Activated naive CD4-positive, alpha-beta T cell treated with anti-CD3 and anti-CD28 coated beads, Interleukin-2, amount 10 ng/mL, durations not matched to agents 7 days and 5 days (primary cell): ENCODE data around the gene TNIP3.

Experiments used
- CTCF ChIA-PET: fragments of 350-600 bp; sonication (Branson Sonifier 250); formaldehyde crosslinking; loops from one replicate; lab custom pipeline; 2021; ENCODE audit warnings: antibody characterized with exemption; lab: Charles Lee
- DNase-seq: peaks from one replicate; pipeline ENCODE4 v3.0.0-alpha.2; 2020
- H3K27ac Mint-ChIP-seq: one replicate; pipeline ENCODE4 v1.8.0; 2021; ENCODE audit warnings: mild to moderate bottlenecking, moderate library complexity, mixed read lengths
- H3K27me3 Mint-ChIP-seq: one replicate; pipeline ENCODE4 v1.8.0; 2021; ENCODE audit warnings: mild to moderate bottlenecking, mixed read lengths
- H3K36me3 Mint-ChIP-seq: one replicate; pipeline ENCODE4 v1.8.0; 2021; ENCODE audit warnings: mixed read lengths
- H3K4me1 Mint-ChIP-seq: one replicate; pipeline ENCODE4 v1.8.0; 2021; ENCODE audit warnings: mixed read lengths
- H3K4me3 Mint-ChIP-seq: one replicate; pipeline ENCODE4 v1.8.0; 2021; ENCODE audit warnings: mild to moderate bottlenecking, moderate library complexity, mixed read lengths
- H3K9me3 Mint-ChIP-seq: one replicate; pipeline ENCODE4 v1.8.0; 2021; ENCODE audit warnings: mixed read lengths

The TNIP3 gene

GRCh38 chr4:121166976-121167375 lies 2.9 kb upstream of the TNIP3 start:
- no peaks in the 10 kb centered on the region for H3K9me3 Mint-ChIP-seq
- H3K4me3 Mint-ChIP-seq = no peak overlapping the region
- CTCF ChIA-PET = interaction anchor here (1.1 to 1.3 kb wide), 2 partner anchors 9 to 25 kb away, joined by 3 read pairs; no protein-coding TSS in a partner anchor
- H3K27me3 Mint-ChIP-seq = no peaks in the 10 kb centered on the region
- H3K4me1 Mint-ChIP-seq = peaks cover 24% of the 10 kb centered on the region
- peaks cover 2% of the 10 kb centered on the region for H3K36me3 Mint-ChIP-seq
- H3K27ac Mint-ChIP-seq = no peak overlapping the region
- no peak for DNase-seq

DNA sequence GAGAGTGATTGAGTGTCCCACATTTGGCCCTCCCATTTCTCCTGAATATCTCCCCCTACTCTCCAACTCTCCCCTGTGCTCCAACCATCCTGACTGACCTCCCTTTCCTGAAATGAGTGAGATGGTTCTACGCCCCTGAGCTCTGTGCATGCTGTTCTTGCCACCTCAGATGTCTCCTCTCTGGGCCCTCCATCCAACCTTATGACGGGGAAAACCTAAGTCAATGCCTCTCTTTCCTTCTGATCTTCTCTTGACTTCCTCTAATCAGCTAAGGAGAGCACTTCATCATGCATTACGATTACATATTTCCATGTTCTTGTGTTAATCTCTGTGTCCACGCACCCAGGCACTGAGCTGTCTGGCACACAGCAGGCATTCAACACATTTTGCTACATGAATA lies 1.1 kb upstream of the TNIP3 start:
- no peaks in the 10 kb centered on the region for H3K9me3 Mint-ChIP-seq
- CTCF ChIA-PET = interaction anchor here (1.2 kb wide), 1 partner anchor 27 kb away, joined by 4 read pairs; no protein-coding TSS in a partner anchor
- peaks cover 20% of the 10 kb centered on the region for H3K4me1 Mint-ChIP-seq
- peaks cover 2% of the 10 kb centered on the region for H3K36me3 Mint-ChIP-seq
- H3K27ac Mint-ChIP-seq = no peak overlapping the region
- no peaks in the 10 kb centered on the region for H3K27me3 Mint-ChIP-seq
- no peak overlapping the region for H3K4me3 Mint-ChIP-seq
- DNase-seq = no peak

DNA sequence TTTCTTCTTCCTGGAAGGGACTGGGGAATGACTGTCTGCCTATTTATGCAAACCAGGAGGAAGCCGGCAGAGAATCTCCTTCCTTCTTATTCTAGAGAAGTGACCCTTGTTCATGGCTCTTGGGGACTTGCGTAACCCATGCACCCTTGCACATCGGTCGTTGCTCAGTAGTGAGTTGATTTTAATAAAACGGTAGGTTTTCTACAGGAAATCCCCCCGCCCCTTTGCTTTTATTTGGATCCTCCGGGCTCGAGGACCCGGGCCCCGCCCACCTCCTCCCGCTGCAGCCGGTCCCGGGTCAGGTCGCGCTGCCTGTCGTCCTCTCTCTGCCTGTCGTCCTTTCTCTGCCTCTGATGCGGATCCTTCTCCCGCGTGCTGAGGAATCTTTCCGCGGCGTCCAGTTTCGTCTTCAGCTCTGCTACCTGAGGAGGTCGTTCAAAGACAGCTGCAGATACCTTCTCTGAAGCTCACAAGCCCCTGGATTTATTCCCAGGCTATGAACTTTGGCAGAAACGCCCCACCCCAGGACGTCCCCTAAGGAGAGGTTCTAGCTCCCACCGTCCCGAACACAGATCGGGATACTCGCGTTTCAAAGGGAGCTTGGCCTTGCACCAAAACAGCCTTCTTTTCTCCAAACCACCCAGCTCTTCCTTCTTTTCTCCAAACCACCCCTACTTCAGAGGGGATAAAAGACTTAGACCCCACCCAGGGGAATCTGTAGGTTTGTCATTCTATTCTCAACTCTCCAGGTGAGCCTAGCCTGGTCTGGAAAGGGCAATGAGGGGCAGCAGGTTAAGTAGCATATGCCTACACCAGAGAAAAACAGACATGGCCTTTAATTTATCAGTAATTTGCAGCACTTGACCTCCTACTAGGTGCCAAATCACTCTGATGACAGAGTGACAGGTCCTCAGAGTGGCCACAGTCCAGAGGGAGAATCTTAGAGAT lies 7.0 kb downstream of the TNIP3 start:
- peaks cover 3% of the 10 kb centered on the region for H3K36me3 Mint-ChIP-seq
- CTCF ChIA-PET = interaction anchor here (0.9 to 1.2 kb wide), 2 partner anchors 20 to 33 kb away, joined by 3 read pairs; no protein-coding TSS in a partner anchor
- peaks cover 46% of the 10 kb centered on the region for H3K4me1 Mint-ChIP-seq
- DNase-seq = peak; percentile 46
- peaks cover 14% of the 10 kb centered on the region for H3K27me3 Mint-ChIP-seq
- peak overlapping the region; percentile 51 for H3K27ac Mint-ChIP-seq
- peak overlapping the region; percentile 86 for H3K4me3 Mint-ChIP-seq
- H3K9me3 Mint-ChIP-seq = no peaks in the 10 kb centered on the region

DNA sequence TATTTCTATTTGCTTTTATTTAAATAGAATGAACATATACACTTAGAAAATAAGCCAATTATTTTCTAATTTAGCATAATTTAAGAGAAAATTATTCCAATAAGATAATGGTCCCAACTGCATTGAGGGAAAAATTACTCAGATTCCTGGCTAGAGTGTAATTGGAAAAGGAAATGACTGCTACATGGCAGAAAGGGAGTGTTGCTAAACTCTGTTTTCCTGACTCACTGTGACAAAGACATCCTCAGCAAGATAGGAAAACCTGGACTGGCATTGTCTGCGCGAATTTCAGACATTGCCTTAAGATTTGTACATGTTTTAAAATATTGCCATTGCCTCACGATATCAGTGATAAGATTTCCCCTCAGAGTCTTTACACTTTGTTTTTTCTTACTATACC lies 8.2 kb downstream of the TNIP3 start:
- peak overlapping the region; percentile 52 for H3K27ac Mint-ChIP-seq
- H3K4me3 Mint-ChIP-seq = peak overlapping the region; percentile 40
- peaks cover 14% of the 10 kb centered on the region for H3K27me3 Mint-ChIP-seq
- peaks cover 6% of the 10 kb centered on the region for H3K36me3 Mint-ChIP-seq
- DNase-seq = no peak
- peaks cover 58% of the 10 kb centered on the region for H3K4me1 Mint-ChIP-seq
- H3K9me3 Mint-ChIP-seq = no peaks in the 10 kb centered on the region
- CTCF ChIA-PET = interaction anchor here (1.2 kb wide), 1 partner anchor 19 kb away, joined by 3 read pairs; no protein-coding TSS in a partner anchor

GRCh38 chr4:121154103-121154515 lies 10.0 kb downstream of the TNIP3 start:
- H3K4me1 Mint-ChIP-seq = peaks cover 63% of the 10 kb centered on the region
- peak; percentile 30 for DNase-seq
- H3K4me3 Mint-ChIP-seq = peak overlapping the region; percentile 40
- H3K27ac Mint-ChIP-seq = peak overlapping the region; percentile 74
- H3K9me3 Mint-ChIP-seq = no peaks in the 10 kb centered on the region
- H3K27me3 Mint-ChIP-seq = peaks cover 14% of the 10 kb centered on the region
- peaks cover 6% of the 10 kb centered on the region for H3K36me3 Mint-ChIP-seq
- CTCF ChIA-PET = interaction anchor here (1.0 to 1.3 kb wide), 2 partner anchors 36 to 38 kb away, joined by 3 read pairs; no protein-coding TSS in a partner anchor

- H3K9me3 Mint-ChIP-seq = no peaks in the 10 kb centered on the region
- H3K27ac Mint-ChIP-seq = no peak overlapping the region
- DNase-seq = no peak
- peaks cover 56% of the 10 kb centered on the region for H3K4me1 Mint-ChIP-seq
- CTCF ChIA-PET = interaction anchor here (1.1 to 2.5 kb wide), 2 partner anchors 37 to 40 kb away, joined by 3 to 12 read pairs; no protein-coding TSS in a partner anchor
- no peak overlapping the region for H3K4me3 Mint-ChIP-seq
- H3K27me3 Mint-ChIP-seq = peaks cover 2% of the 10 kb centered on the region
- H3K36me3 Mint-ChIP-seq = peaks cover 4% of the 10 kb centered on the region
These were observed 12.2 kb downstream of the TNIP3 start for GRCh38 chr4:121151942-121152341.

GRCh38 chr4:121150486-121150885 lies 13.6 kb downstream of the TNIP3 start:
- CTCF ChIA-PET = interaction anchor here (0.8 to 2.5 kb wide), 2 partner anchors 32 to 42 kb away, joined by 4 to 12 read pairs; no protein-coding TSS in a partner anchor
- H3K36me3 Mint-ChIP-seq = peaks cover 4% of the 10 kb centered on the region

GRCh38 chr4:121150003-121150402 lies 14.1 kb downstream of the TNIP3 start:
- no peaks in the 10 kb centered on the region for H3K27me3 Mint-ChIP-seq
- DNase-seq = no peak
- H3K27ac Mint-ChIP-seq = no peak overlapping the region
- CTCF ChIA-PET = interaction anchor here (0.8 kb wide), 1 partner anchor 32 kb away, joined by 4 read pairs; no protein-coding TSS in a partner anchor
- peaks cover 4% of the 10 kb centered on the region for H3K36me3 Mint-ChIP-seq
- H3K4me1 Mint-ChIP-seq = peaks cover 40% of the 10 kb centered on the region
- no peak overlapping the region for H3K4me3 Mint-ChIP-seq
- H3K9me3 Mint-ChIP-seq = no peaks in the 10 kb centered on the region

More at GRCh38 chr4:121150486-121150885, 13.6 kb downstream of the TNIP3 start:
- Mint-ChIP-seq H3K9me3 (no peaks in the 10 kb centered on the region), H3K4me3 (no peak overlapping the region), H3K27ac (no peak overlapping the region), H3K4me1 (peaks cover 45% of the 10 kb centered on the region), H3K27me3 (no peaks in the 10 kb centered on the region)
- DNase-seq = no peak

GRCh38 chr4:121148621-121149020 lies 15.5 kb downstream of the TNIP3 start:
- H3K36me3 Mint-ChIP-seq = peaks cover 4% of the 10 kb centered on the region
- CTCF ChIA-PET = no interaction called here
- no peaks in the 10 kb centered on the region for H3K27me3 Mint-ChIP-seq
- H3K4me1 Mint-ChIP-seq = peaks cover 30% of the 10 kb centered on the region
- no peak for DNase-seq
- H3K9me3 Mint-ChIP-seq = no peaks in the 10 kb centered on the region
- no peak overlapping the region for H3K4me3 Mint-ChIP-seq
- H3K27ac Mint-ChIP-seq = no peak overlapping the region

- H3K4me3 Mint-ChIP-seq = no peak overlapping the region
- DNase-seq = no peak
- H3K36me3 Mint-ChIP-seq = peaks cover 4% of the 10 kb centered on the region
- H3K9me3 Mint-ChIP-seq = no peaks in the 10 kb centered on the region
- H3K4me1 Mint-ChIP-seq = peaks cover 24% of the 10 kb centered on the region
- CTCF ChIA-PET = no interaction called here
- H3K27ac Mint-ChIP-seq = no peak overlapping the region
- no peaks in the 10 kb centered on the region for H3K27me3 Mint-ChIP-seq
These were observed 16.1 kb downstream of the TNIP3 start for GRCh38 chr4:121148000-121148399.

- Mint-ChIP-seq H3K4me1 (peaks cover 19% of the 10 kb centered on the region), H3K36me3 (peaks cover 4% of the 10 kb centered on the region), H3K4me3 (no peak overlapping the region), H3K27ac (no peak overlapping the region), H3K9me3 (no peaks in the 10 kb centered on the region), H3K27me3 (no peaks in the 10 kb centered on the region)
- CTCF ChIA-PET = no interaction called here
- DNase-seq = no peak
These were observed 17.6 kb downstream of the TNIP3 start for GRCh38 chr4:121146530-121146929.

- no peak overlapping the region for H3K4me3 Mint-ChIP-seq
- H3K4me1 Mint-ChIP-seq = peaks cover 13% of the 10 kb centered on the region
- H3K9me3 Mint-ChIP-seq = no peaks in the 10 kb centered on the region
- no peak overlapping the region for H3K27ac Mint-ChIP-seq
- H3K27me3 Mint-ChIP-seq = no peaks in the 10 kb centered on the region
- H3K36me3 Mint-ChIP-seq = peaks cover 5% of the 10 kb centered on the region
- DNase-seq = no peak
- CTCF ChIA-PET = no interaction called here
These were observed 18.7 kb downstream of the TNIP3 start for GRCh38 chr4:121145430-121145829.

DNA sequence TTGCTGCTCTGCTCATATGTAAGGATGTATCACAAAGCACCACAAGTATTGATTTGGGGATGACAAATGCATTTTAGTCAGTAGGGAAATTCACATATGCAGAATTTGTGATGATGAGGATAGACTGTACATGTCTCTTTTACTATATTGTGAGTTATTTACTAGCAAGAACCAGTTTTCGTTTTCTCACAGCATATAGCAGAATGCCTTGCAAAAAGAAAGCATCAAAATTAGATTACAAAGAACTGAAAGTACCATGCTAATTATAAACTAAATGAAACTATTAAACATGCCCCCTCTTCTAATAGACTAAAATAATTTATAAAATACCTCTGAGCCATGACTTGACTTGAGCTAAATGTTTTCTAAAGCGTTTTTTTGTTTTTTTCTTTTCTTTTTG lies 20.1 kb downstream of the TNIP3 start:
- Mint-ChIP-seq H3K4me3 (no peak overlapping the region), H3K9me3 (peaks cover 5% of the 10 kb centered on the region), H3K27ac (no peak overlapping the region), H3K27me3 (no peaks in the 10 kb centered on the region), H3K4me1 (peaks cover 24% of the 10 kb centered on the region), H3K36me3 (peaks cover 12% of the 10 kb centered on the region)
- CTCF ChIA-PET = no interaction called here
- DNase-seq = no peak

DNA sequence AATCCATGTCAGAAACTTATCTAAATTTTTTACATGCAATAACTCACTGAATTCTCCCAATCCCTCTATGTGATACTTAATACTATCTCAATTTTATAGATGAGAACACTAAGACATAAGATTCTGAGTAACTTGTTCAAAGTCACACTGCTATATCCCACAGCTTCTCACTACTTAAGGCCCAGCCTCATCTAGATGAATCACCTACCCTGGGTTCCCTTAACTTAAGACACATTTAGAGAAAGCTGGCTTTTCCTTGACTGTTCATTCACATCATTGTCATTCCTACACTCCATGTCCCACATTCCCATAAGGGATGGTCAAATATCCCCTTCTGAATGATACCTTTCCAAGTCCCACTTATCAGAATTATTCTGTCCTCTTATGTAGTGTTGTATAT lies 21.0 kb downstream of the TNIP3 start:
- peaks cover 5% of the 10 kb centered on the region for H3K9me3 Mint-ChIP-seq
- H3K27ac Mint-ChIP-seq = no peak overlapping the region
- H3K4me1 Mint-ChIP-seq = peaks cover 33% of the 10 kb centered on the region
- CTCF ChIA-PET = no interaction called here
- H3K27me3 Mint-ChIP-seq = no peaks in the 10 kb centered on the region
- DNase-seq = no peak
- no peak overlapping the region for H3K4me3 Mint-ChIP-seq
- peaks cover 16% of the 10 kb centered on the region for H3K36me3 Mint-ChIP-seq
